RPMI8226 (cell line): ENCODE data around the gene MRPL24.
"Not testable (repeated sequence)": the region's sequence is repeated elsewhere in the genome, so short reads cannot be mapped to it uniquely, and the experiment has no call there.

ENCODE experiments used
- DNase-seq: peaks from one replicate; pipeline ENCODE4 v3.0.0-alpha.2; 2015

MRPL24 gene

GRCh38 chr1:156740741-156741480 lies at the start of gene MRPL24:
Gene MRPL24 (minus strand): TSS chr1:156741088. CDS start chr1:156738704, 2,384 bp downstream.
- peak; percentile 100 for DNase-seq

GRCh38 chr1:156789621-156790318 lies 48.9 kb upstream of the MRPL24 start:
- no peak for DNase-seq

DNA sequence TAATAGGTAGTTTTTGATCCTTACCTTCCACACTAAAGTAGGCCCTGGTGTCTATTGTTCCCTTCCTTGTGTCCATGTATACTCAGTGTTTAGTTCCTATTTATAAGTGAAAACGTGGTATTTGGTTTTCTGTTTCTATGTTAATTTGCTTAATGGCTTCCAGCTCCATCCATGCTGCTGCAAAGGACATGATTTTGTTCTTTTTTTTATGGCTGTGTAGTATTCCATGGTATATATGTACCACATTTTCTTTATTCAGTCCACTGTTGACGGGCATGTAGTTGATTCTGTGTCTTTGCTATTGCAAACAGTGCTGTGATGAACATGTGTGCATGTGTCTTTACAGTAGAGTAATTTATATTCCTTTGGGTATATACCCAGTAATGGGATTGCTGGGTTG lies 47.2 kb upstream of the MRPL24 start:
- no peak for DNase-seq

DNA sequence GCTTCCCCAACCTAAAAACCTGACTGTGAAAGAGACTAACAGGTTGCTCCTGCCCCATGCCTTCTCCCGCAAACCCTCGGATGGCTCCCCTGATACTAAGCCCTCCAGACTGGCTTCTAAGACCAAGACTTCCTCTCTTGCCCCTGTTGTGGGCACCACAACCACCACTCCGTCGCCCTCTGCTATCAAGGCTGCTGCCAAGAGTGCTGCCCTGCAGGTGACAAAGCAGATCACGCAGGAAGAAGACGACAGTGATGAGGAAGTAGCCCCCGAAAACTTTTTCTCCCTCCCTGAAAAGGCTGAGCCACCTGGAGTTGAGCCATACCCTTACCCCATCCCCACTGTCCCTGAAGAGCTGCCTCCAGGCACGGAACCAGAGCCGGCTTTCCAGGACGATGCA lies 45.8 kb upstream of the MRPL24 start:
- no peak for DNase-seq

DNA sequence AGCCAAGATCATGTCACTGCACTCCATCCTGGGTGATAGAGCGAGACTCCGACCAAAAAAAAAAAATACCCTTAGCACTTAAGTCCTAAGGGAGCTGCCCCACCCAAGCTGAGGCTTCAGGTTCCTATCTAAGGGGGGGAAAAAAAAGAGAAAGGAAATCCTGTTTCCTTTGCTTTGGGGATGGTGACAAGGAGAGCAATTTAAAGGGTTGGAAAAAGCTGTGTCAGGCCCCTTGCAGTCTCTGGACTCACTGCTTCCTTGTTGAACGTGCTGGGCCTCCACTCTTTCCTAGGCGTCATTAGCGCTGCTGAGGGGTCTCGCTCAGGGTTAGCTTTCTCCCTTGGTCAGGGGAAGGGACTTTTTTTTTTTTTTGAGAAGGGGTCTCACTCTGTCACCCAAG lies 44.6 kb upstream of the MRPL24 start:
- no peak for DNase-seq

DNA sequence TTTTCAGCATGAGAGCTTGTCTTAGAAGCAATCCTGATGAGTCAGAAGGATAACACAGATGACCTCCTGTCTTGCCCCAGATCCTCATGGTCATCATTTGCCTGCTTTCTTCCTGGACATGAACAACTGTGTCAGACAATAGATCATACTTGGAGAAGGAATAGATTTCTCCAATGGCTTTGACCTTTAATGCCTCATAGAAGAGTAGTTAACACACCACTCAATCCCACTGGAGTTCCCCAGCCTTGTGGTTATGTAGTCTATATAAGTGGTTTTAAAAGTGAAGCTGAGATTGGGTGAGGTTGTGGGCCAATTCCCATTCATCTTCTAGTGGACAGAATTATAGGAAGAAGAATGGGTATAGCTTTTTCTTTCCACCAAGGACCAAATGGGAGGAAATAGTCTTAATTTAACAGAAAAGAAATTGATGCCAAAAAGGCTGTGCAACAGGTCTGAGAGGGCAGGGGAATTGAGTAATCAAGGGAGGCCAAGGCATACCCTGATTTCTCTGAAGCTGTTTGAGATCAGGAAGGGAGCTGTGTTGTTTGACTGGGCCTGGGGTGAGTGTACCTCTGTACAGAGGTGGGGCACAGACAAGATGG lies 40.8 kb upstream of the MRPL24 start:
- DNase-seq: no peak

GRCh38 chr1:156777573-156777972 lies 36.7 kb upstream of the MRPL24 start:
- DNase-seq: no peak

GRCh38 chr1:156776942-156777341 lies 36.1 kb upstream of the MRPL24 start:
- no peak for DNase-seq

GRCh38 chr1:156775799-156776198 lies 34.9 kb upstream of the MRPL24 start:
- no peak for DNase-seq

- no peak for DNase-seq
Measured at GRCh38 chr1:156773607-156774006, 32.7 kb upstream of the MRPL24 start.

DNA sequence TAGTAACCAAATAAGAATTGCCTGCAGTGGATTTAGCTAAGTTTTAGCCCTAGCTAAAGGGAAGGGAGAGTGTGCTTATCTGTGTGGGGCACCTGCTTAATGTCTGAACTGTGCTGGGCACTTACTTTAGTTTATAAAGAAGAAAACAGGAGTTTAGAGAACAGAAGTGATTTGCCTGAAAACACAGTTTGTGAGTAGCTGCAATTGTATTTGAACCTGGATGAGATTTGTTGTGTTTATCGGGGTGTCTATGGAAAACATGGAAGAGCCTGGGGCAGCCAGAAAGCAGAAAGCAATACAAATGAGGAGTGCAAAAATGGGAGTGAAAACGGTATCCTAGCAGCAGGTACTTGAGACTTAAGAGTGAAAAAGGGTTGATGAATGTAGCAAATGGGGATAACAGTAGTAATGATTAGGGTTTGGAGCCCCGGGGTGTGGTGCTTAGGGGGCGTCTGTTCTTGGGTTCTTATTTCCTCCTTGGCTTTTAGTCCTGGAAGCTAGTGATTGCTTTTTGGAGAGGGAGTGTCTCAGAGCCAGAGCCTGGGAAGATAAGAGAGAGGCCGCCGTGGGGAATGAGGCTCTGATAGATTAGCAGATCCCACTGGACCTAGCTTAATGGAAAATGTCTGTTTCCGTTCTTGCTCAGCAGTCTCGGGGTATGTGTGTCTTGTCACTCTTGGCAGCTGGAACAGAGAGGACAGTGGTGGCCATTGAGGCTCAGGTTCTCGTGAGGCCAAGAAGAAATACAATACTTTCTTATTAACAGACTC lies 32.0 kb upstream of the MRPL24 start:
- DNase-seq: no peak

DNA sequence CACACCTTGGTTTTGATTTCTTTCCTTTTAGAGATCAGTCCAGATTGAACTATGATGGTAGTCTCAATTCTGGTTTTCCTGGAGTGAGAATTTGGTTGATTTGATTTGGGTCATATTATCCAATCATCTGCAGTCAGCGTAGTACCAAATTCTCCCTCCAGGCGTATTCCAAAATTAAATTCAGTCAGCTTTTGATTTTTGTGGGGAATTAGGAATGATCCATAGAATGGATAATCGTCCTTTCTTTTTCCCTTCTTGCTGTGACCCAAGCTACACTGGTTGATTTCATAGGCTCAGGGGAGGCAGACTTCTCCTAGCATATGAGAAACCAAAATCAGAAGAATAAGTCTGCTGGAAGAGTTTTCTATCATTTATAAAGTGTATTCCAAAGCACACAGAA lies 31.3 kb upstream of the MRPL24 start:
- no peak for DNase-seq

DNA sequence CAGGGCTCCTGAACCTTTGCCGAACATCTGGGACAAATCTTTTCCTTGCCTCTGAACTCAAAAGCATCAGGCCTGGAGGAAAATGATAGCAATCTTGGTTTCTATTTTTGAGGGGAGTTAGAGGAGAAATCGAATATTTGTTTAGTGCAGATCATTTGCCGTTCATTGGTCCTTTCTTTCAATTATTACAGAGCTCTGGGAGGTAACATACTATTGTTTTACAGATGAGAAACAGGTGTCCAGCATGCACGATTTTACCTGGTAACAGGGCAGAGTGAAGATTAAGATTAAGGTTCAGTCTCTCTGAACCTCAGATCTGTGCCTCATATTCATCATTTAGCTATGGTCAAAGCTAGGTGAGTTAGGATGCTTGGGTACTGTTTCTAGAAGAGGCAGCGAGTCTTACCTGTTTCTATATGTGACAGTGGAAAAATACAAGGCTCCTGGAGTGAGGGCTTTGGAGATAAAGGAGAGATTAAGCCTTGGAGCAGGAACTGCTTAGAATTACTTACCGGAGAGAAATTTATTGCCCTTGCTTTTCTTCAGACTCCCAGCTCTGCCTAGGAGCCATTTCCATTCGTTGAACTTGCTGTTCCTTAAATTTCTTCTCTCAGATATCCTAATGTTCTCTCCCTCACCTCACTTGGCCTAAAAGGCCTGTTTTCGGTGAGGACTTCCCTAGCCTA lies 27.9 kb upstream of the MRPL24 start:
- no peak for DNase-seq

DNA sequence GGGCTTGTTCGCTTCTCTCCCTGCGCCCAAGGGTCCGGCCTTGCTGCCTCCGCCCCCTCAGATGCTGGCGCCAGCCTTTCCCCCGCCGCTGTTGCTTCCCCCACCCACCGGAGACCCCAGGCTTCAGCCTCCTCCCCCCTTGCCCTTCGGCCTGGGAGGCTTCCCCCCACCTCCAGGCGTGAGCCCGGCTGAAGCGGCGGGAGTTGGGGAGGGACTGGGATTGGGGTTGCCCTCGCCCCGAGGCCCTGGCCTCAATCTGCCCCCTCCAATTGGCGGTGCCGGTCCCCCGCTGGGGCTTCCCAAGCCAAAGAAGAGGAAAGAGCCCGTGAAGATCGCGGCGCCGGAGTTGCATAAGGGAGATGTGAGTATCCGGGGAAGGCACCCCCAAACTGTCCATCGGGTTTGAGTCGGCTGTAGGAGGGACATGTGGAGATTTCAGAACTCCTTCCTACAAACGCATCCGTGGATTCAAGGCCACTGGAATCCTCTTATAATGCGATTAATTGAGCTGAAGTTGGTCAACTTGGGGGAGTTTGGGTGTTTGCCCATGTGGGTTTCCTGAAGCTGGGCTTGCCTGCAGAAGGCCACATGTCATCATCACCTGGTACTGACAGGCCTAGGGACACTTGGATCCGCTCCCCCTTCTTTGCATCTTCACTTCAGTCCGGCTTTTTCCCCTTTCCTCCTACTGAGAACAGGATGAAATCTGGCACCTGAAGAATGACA lies 27.2 kb upstream of the MRPL24 start:
- DNase-seq: peak; percentile 35

DNA sequence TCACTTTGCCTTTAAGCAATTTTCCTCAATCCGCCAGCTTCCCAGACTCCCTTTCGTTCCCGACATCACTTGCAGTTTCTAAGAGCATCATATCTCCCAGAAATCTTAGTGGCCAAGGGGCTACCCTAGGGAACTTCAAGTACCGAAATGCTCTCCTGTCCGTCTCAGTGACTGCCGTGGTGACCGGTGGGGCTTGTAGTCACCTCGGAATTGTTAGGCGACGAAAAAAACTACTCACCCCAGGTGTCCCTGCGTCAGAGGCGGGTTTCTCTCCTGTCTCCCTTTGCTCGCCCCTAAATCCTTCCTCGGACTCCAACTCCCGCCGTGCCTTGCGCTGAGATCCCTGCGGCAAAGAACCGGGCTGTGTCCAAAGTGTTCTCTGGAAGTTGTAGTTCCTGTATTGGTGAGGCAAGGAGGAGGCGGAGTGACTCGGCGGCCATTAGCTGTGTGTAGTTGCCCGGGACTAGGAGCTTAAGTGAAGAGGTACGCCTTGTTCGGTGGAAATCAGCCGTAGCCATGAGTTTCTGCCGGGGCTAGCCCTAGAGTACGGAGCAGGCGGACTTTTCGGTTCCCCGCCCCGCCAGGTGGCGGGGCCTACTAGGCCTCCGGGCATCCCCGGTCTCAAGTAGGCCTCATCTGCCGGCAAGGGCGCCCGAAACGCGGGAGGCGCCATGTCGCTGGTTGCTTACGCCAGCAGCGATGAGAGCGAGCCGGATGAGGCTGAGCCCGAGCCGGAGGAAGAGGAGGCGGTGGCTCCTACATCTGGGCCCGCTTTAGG lies 26.4 kb upstream of the MRPL24 start, which contains the start of gene PRCC:
Gene PRCC, plus strand, starts transcription at position 435 of the 778 bp plus-strand sequence. Its CDS starts 237 bp downstream, at position 672.
- peak; percentile 99 for DNase-seq

DNA sequence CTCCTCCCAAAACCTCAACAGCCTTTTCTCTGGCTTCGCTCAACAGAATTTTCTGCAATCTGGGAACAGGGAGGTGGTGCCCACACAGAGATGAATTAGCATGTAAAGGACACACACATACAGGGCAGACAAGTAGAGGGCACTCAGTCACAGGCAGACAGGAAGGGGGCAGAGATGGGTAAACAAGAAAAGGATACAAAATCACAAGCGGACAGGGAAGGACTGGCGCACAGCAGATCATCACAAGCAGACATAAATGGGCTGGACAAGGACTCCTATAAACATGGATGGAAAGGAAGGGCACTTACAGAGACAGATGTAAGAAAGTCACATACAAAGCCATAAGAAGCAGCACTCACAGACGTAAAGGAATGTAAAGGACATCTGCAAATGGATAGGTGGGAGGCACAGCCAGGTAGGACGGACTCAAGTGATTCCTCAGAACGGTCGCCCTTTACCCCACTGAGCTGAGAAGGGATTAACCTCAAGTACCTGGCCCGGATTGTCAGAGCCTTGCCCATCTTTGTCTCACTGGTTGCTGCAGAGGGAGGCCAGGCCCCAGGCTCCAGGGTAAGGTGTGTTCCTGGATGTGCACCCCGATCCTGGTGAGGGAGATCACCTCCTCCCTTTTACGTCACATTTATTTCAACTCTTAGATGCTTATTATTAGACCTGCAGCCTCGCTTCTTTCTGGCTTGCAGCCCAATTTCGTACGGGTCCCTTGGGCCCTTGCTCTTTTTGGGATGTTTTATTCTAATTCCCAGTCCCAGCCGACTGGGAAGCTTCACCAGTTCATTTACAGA lies 25.6 kb upstream of the MRPL24 start:
- DNase-seq: peak; percentile 28

- DNase-seq: no peak
Measured at GRCh38 chr1:156765666-156766065, 24.8 kb upstream of the MRPL24 start.

DNA sequence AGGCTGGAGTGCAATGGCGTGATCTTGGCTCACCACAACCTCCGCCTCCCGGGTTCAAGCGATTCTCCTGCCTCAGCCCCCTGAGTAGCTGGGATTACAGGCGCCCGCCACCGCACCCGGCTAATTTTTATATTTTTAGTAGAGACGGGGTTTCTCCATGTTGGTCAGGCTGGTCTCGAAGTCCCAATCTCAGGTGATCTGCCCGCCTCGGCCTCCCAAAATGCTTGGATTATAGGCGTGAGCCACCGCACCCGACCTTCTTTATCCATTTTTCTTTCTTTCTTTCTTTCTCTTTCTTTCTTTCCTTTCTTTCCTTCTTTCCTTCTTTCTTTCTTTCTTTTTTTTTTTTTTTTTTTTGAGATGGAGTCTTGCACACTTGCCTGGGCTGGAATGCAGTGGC lies 24.2 kb upstream of the MRPL24 start:
- not testable (repeated sequence) for DNase-seq

GRCh38 chr1:156760796-156761104 lies 19.9 kb upstream of the MRPL24 start:
- no peak for DNase-seq

DNA sequence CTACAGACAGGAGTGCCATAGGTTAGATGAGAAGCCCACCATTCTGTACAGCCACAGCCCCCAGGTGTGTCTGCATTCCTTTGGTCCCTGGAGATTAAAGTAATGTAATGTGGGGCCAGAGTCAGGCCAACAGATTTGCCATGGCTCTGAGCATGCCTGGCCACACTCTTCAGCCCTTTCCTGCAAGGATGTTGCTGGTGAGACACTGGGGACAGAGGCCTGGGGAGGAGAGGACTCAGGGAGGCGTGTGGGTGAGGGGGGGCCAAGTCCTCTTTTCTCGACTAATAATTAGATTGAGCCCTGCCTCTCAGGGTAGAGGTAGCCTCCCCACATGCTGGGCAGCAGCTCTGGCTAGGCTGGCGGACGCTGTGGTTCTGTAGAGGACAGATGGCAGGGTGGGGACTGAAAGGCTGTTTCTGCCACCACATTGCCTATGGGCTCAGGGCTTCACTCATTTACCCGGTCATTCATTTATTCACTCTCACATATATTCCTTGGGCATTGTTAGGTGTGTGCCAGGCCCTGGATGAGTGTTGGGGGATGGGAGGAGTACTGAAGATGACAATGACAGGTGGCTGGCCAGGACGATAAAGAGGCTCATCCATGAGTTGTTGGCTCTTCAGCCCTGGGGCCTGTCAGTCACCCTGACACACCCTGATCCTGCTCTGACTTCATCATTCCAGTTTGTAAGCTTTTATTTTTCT lies 19.4 kb upstream of the MRPL24 start:
- DNase-seq: no peak
